Loucy (cell line): Measurements from ENCODE around the gene LCK.
A peak's percentile ranks its signal among the peaks of the same experiment; 100 is the strongest.

Experiments used
- H2AFZ ChIP-seq: fragments of 200-600 bp; sonication (generic); 2 replicates; pipeline ENCODE4 v1.6.0; 2016; ENCODE audit warnings: antibody characterized with exemption, mild to moderate bottlenecking, low read length, moderate library complexity
- H3F3A ChIP-seq: fragments of 200-600 bp; 2 replicates; pipeline ENCODE4 v1.6.0; 2016; ENCODE audit warnings: antibody characterized with exemption, low read depth, mild to moderate bottlenecking
- H3K27me3 ChIP-seq: fragments of 200-600 bp; sonication (generic); 2 replicates; pipeline ENCODE4 v1.6.1; 2014; ENCODE audit warnings: low read length, mild to moderate bottlenecking; ENCODE audit not compliant: insufficient read depth, poor library complexity, severe bottlenecking
- H3K36me3 ChIP-seq: fragments of 200-600 bp; sonication (generic); 2 replicates; pipeline ENCODE4 v1.6.1; 2016; ENCODE audit warnings: low read length; ENCODE audit not compliant: insufficient read depth
- H3K4me1 ChIP-seq: fragments of 200-600 bp; sonication (generic); 2 replicates; pipeline ENCODE4 v1.5.1; 2014; ENCODE audit warnings: low read length, mild to moderate bottlenecking; ENCODE audit not compliant: insufficient read depth, poor library complexity, severe bottlenecking
- H3K4me2 ChIP-seq: fragments of 200-600 bp; sonication (generic); 2 replicates; pipeline ENCODE4 v1.6.0; 2014; ENCODE audit warnings: antibody characterized with exemption, low read length, low read depth, mild to moderate bottlenecking; ENCODE audit not compliant: poor library complexity, severe bottlenecking
- H3K4me3 ChIP-seq: fragments of 200-600 bp; sonication (generic); 2 replicates; pipeline ENCODE4 v1.5.1; 2014; ENCODE audit warnings: low read length, mild to moderate bottlenecking, mixed read lengths; ENCODE audit not compliant: poor library complexity, severe bottlenecking
- H3K79me2 ChIP-seq: fragments of 200-600 bp; sonication (generic); 2 replicates; pipeline ENCODE4 v1.6.1; 2014; ENCODE audit warnings: low read length; ENCODE audit not compliant: insufficient read depth
- H3K9ac ChIP-seq: fragments of 200-600 bp; sonication (generic); 2 replicates; pipeline ENCODE4 v1.6.0; 2014; ENCODE audit warnings: mild to moderate bottlenecking, low read depth, low read length, moderate library complexity; ENCODE audit not compliant: poor library complexity, severe bottlenecking
- H3K9me2 ChIP-seq: fragments of 200-600 bp; sonication (generic); replicated peaks from 2 replicates; pipeline ENCODE4 v1.6.1; 2016; ENCODE audit warnings: low read depth, low read length, mixed read lengths
- H3K9me3 ChIP-seq: fragments of 200-600 bp; sonication (generic); 2 replicates; pipeline ENCODE4 v1.6.1; 2014; ENCODE audit warnings: mild to moderate bottlenecking, antibody characterized with exemption, low read length, low read depth; ENCODE audit not compliant: insufficient read depth
- H4K20me1 ChIP-seq: fragments of 200-600 bp; sonication (generic); 2 replicates; pipeline ENCODE4 v1.6.0; 2014; ENCODE audit warnings: antibody characterized with exemption, low read length, mild to moderate bottlenecking; ENCODE audit not compliant: insufficient read depth, poor library complexity, severe bottlenecking
- CTCF ChIP-seq: fragments of 200-600 bp; sonication (generic); conservative IDR thresholded peaks from 2 replicates; pipeline ENCODE4 v1.5.1; 2014; ENCODE audit warnings: mild to moderate bottlenecking, antibody characterized with exemption, low read length
- EZH2phosphoT487 ChIP-seq: fragments of 200-600 bp; IDR thresholded peaks from 2 replicates; pipeline ENCODE4 v1.6.1; 2018; ENCODE audit warnings: antibody characterized with exemption, mild to moderate bottlenecking, moderate library complexity, borderline replicate concordance

LCK gene

GRCh38 chr1:32250893-32251716, at the start of gene LCK:
TSS of gene LCK (plus strand) at chr1:32251265. CDS start at chr1:32274330, 23,065 bp downstream.
- Histone ChIP-seq H3K4me3 (peak within 1 kb of the TSS; percentile 75), H4K20me1 (peaks cover 7% of the 10 kb centered on the region), H3K4me2 (peak within 1 kb of the TSS; percentile 99), H3F3A (peaks cover 3% of the 10 kb centered on the region; the same call in 1 of the 2 replicates), H2AFZ (no peak within 1 kb of the TSS), H3K36me3 (no peaks in the 10 kb centered on the region), H3K79me2 (peaks cover 50% of the 10 kb centered on the region), H3K9me2 (no peaks in the 10 kb centered on the region), H3K9ac (peak within 1 kb of the TSS; percentile 95), H3K4me1 (peaks cover 69% of the 10 kb centered on the region), H3K27me3 (no peaks in the 10 kb centered on the region), H3K9me3 (no peaks in the 10 kb centered on the region)
- TF ChIP-seq EZH2phosphoT487 (no peak), CTCF (no peak)

GRCh38 chr1:32204943-32205361, 46.1 kb upstream of the LCK start:
- peak overlapping the region; percentile 80 for H3K4me3 ChIP-seq
- no peaks in the 10 kb centered on the region for H3K9me2 ChIP-seq
- peak overlapping the region; percentile 67 for H3K4me2 ChIP-seq
- H4K20me1 ChIP-seq, result no peaks in the 10 kb centered on the region
- H3K9me3 ChIP-seq, result no peaks in the 10 kb centered on the region
- H3K79me2 ChIP-seq, result peaks cover 11% of the 10 kb centered on the region; the same call in 1 of the 2 replicates
- TF ChIP-seq CTCF, result no peak
- TF ChIP-seq EZH2phosphoT487, result no peak
- H3K4me1 ChIP-seq, result peaks cover 41% of the 10 kb centered on the region
- no peaks in the 10 kb centered on the region for H3K27me3 ChIP-seq
- no peaks in the 10 kb centered on the region; the same call in 1 of the 2 replicates for H3F3A ChIP-seq
- no peak overlapping the region for H2AFZ ChIP-seq
- H3K36me3 ChIP-seq, result no peaks in the 10 kb centered on the region
- H3K9ac ChIP-seq, result peak overlapping the region; percentile 78

GRCh38 chr1:32205401-32206370, 45.4 kb upstream of the LCK start, which contains the start of gene IQCC:
TSS of gene IQCC (plus strand) at chr1:32205671. CDS start at chr1:32205682, 11 bp downstream.
- Histone ChIP-seq H3K4me3 (peak within 1 kb of the TSS; percentile 80), H3K79me2 (peaks cover 11% of the 10 kb centered on the region; the same call in 1 of the 2 replicates), H3K9me2 (no peaks in the 10 kb centered on the region), H3F3A (no peaks in the 10 kb centered on the region; the same call in 1 of the 2 replicates), H4K20me1 (no peaks in the 10 kb centered on the region), H3K4me1 (peaks cover 35% of the 10 kb centered on the region), H3K9ac (peak within 1 kb of the TSS; percentile 78), H3K4me2 (peak within 1 kb of the TSS; percentile 67), H2AFZ (peak within 1 kb of the TSS; percentile 84), H3K36me3 (no peaks in the 10 kb centered on the region), H3K9me3 (no peaks in the 10 kb centered on the region), H3K27me3 (no peaks in the 10 kb centered on the region)
- TF ChIP-seq CTCF, result no peak
